Karpas-422 (cell line): ENCODE data around the gene TUFT1. TPM values are rescaled to one million over a fixed set of nuclear protein-coding genes. Genes with fewer than 3 reads are reported as not detected.
A peak's percentile ranks its signal among the peaks of the same experiment; 100 is the strongest.

ENCODE experiments used
- DNase-seq: peaks from one replicate; pipeline ENCODE4 v3.0.0-alpha.2; 2015
- H2AFZ ChIP-seq: fragments of 200-600 bp; sonication (generic); 2 replicates; pipeline ENCODE4 v1.6.1; 2014; ENCODE audit warnings: antibody characterized with exemption, low read length, mixed read lengths
- H3K27ac ChIP-seq: fragments of 200-600 bp; sonication (generic); 2 replicates; pipeline ENCODE4 v1.5.1; 2014; ENCODE audit warnings: mild to moderate bottlenecking, low read length, moderate library complexity
- H3K27me3 ChIP-seq: fragments of 200-600 bp; sonication (generic); 2 replicates; pipeline ENCODE4 v1.6.1; 2014; ENCODE audit warnings: low read length, mixed read lengths
- H3K36me3 ChIP-seq: fragments of 200-600 bp; sonication (generic); 2 replicates; pipeline ENCODE4 v1.6.1; 2014; ENCODE audit warnings: low read length, mixed read lengths; ENCODE audit not compliant: insufficient read depth
- H3K4me1 ChIP-seq: fragments of 200-600 bp; sonication (generic); 2 replicates; pipeline ENCODE4 v1.6.1; 2014; ENCODE audit warnings: mild to moderate bottlenecking, low read length, mixed read lengths
- H3K4me2 ChIP-seq: fragments of 200-600 bp; sonication (generic); 2 replicates; pipeline ENCODE4 v1.6.1; 2014; ENCODE audit warnings: low read length, low read depth, mild to moderate bottlenecking; ENCODE audit not compliant: poor library complexity, severe bottlenecking
- H3K4me3 ChIP-seq: fragments of 200-600 bp; sonication (generic); 2 replicates; pipeline ENCODE4 v1.5.1; 2014; ENCODE audit warnings: mild to moderate bottlenecking, antibody characterized with exemption, low read length, mixed read lengths
- H3K79me2 ChIP-seq: fragments of 200-600 bp; sonication (generic); 2 replicates; pipeline ENCODE4 v1.6.1; 2014; ENCODE audit warnings: mild to moderate bottlenecking, low read length, mixed read lengths
- H3K9ac ChIP-seq: fragments of 200-600 bp; sonication (generic); 2 replicates; pipeline ENCODE4 v1.6.0; 2014; ENCODE audit warnings: low read length
- H3K9me2 ChIP-seq: fragments of 200-600 bp; sonication (generic), shearing (Covaris generic); replicated peaks from 2 replicates; pipeline ENCODE4 v1.6.0; 2014; ENCODE audit warnings: mild to moderate bottlenecking, low read length, moderate library complexity; ENCODE audit not compliant: insufficient read depth
- H3K9me3 ChIP-seq: fragments of 300-700, 200-600 bp; sonication (generic); 2 replicates; pipeline ENCODE4 v1.6.1; 2014; ENCODE audit warnings: low read length, mixed read lengths
- H4K20me1 ChIP-seq: fragments of 200-600 bp; sonication (generic); 2 replicates; pipeline ENCODE4 v1.6.1; 2014; ENCODE audit warnings: mild to moderate bottlenecking, antibody characterized with exemption, low read length, low read depth; ENCODE audit not compliant: insufficient read depth
- total RNA-seq: library from RNA; depleted of rRNA; stranded (reverse); fragments of >200 nt; shearing (Covaris generic); gene quantifications from 2 replicates; pipeline ENCODE4 v1.2.3, GENCODE V29; 2014; ENCODE audit warnings: low replicate concordance

TUFT1 gene
- total RNA-seq, 1 experiment from 2014 or later, result not detected

GRCh38 chr1:151606384-151606783, 66.3 kb downstream of the TUFT1 start:
- Histone ChIP-seq H2AFZ (no peak overlapping the region), H3K79me2 (no peaks in the 10 kb centered on the region), H3K27ac (no peak overlapping the region), H3K9me3 (no peaks in the 10 kb centered on the region), H3K4me1 (peaks cover 4% of the 10 kb centered on the region), H3K4me2 (no peak overlapping the region), H3K9me2 (no peaks in the 10 kb centered on the region), H3K27me3 (no peaks in the 10 kb centered on the region), H3K36me3 (no peaks in the 10 kb centered on the region), H4K20me1 (no peaks in the 10 kb centered on the region), H3K4me3 (no peak overlapping the region), H3K9ac (no peak overlapping the region)
- no peak for DNase-seq

GRCh38 chr1:151606857-151607256, 66.7 kb downstream of the TUFT1 start:
- peaks cover 6% of the 10 kb centered on the region for H3K4me1 ChIP-seq
- H3K4me2 ChIP-seq, result no peak overlapping the region
- H3K36me3 ChIP-seq, result no peaks in the 10 kb centered on the region
- H3K4me3 ChIP-seq, result no peak overlapping the region
- no peaks in the 10 kb centered on the region for H3K9me3 ChIP-seq
- H2AFZ ChIP-seq, result no peak overlapping the region
- no peak overlapping the region for H3K9ac ChIP-seq
- no peak overlapping the region for H3K27ac ChIP-seq
- H3K79me2 ChIP-seq, result peaks cover under 1% of the 10 kb centered on the region; the same call in 1 of the 2 replicates
- H4K20me1 ChIP-seq, result no peaks in the 10 kb centered on the region
- no peaks in the 10 kb centered on the region for H3K27me3 ChIP-seq
- DNase-seq, result no peak
- H3K9me2 ChIP-seq, result no peaks in the 10 kb centered on the region

- Histone ChIP-seq H3K27me3 (no peaks in the 10 kb centered on the region), H3K9ac (no peak overlapping the region), H3K36me3 (no peaks in the 10 kb centered on the region), H4K20me1 (no peaks in the 10 kb centered on the region), H3K27ac (no peak overlapping the region), H3K9me2 (no peaks in the 10 kb centered on the region), H3K79me2 (peaks cover 33% of the 10 kb centered on the region), H3K4me3 (no peak overlapping the region), H3K4me2 (no peak overlapping the region), H3K9me3 (no peaks in the 10 kb centered on the region), H3K4me1 (peaks cover 26% of the 10 kb centered on the region), H2AFZ (no peak overlapping the region)
- no peak for DNase-seq
Observed at GRCh38 chr1:151610142-151610541, 70.0 kb downstream of the TUFT1 start.

GRCh38 chr1:151611288-151611790, 71.2 kb downstream of the TUFT1 start:
- H3K36me3 ChIP-seq, result no peaks in the 10 kb centered on the region
- peak; percentile 50 for DNase-seq
- peak overlapping the region; percentile 96; the same call in 1 of the 2 replicates for H3K9ac ChIP-seq
- H4K20me1 ChIP-seq, result no peaks in the 10 kb centered on the region
- peak overlapping the region; percentile 97 for H3K4me3 ChIP-seq
- H3K27me3 ChIP-seq, result no peaks in the 10 kb centered on the region
- H3K9me2 ChIP-seq, result no peaks in the 10 kb centered on the region
- H3K27ac ChIP-seq, result no peak overlapping the region
- H3K9me3 ChIP-seq, result no peaks in the 10 kb centered on the region
- peaks cover 45% of the 10 kb centered on the region for H3K79me2 ChIP-seq
- H3K4me1 ChIP-seq, result peaks cover 35% of the 10 kb centered on the region
- peak overlapping the region; percentile 92 for H3K4me2 ChIP-seq
- H2AFZ ChIP-seq, result peak overlapping the region; percentile 41

- Histone ChIP-seq H3K4me2 (peak within 1 kb of the TSS; percentile 92), H4K20me1 (no peaks in the 10 kb centered on the region), H3K4me1 (peaks cover 35% of the 10 kb centered on the region), H3K27ac (peak within 1 kb of the TSS; percentile 50), H3K4me3 (peak within 1 kb of the TSS; percentile 97), H3K9me2 (no peaks in the 10 kb centered on the region), H3K79me2 (peaks cover 51% of the 10 kb centered on the region), H3K9me3 (no peaks in the 10 kb centered on the region), H3K36me3 (no peaks in the 10 kb centered on the region), H3K27me3 (no peaks in the 10 kb centered on the region), H3K9ac (peak within 1 kb of the TSS; percentile 96), H2AFZ (peak within 1 kb of the TSS; percentile 85)
- peak; percentile 97 for DNase-seq
Observed at GRCh38 chr1:151611832-151612500, 71.9 kb downstream of the TUFT1 start, which contains the start of gene SNX27. SNX27 (plus strand) TSS chr1:151612050; CDS start chr1:151612202, 152 bp downstream.

- Histone ChIP-seq H3K9ac (peak overlapping the region; percentile 96), H3K9me3 (no peaks in the 10 kb centered on the region), H3K27ac (peak overlapping the region; percentile 50; the same call in 1 of the 2 replicates), H3K27me3 (no peaks in the 10 kb centered on the region), H3K4me1 (peaks cover 35% of the 10 kb centered on the region), H3K36me3 (no peaks in the 10 kb centered on the region), H3K79me2 (peaks cover 57% of the 10 kb centered on the region), H3K4me3 (peak overlapping the region; percentile 97), H2AFZ (peak overlapping the region; percentile 85; the same call in 1 of the 2 replicates), H3K4me2 (peak overlapping the region; percentile 92), H3K9me2 (no peaks in the 10 kb centered on the region), H4K20me1 (no peaks in the 10 kb centered on the region)
- DNase-seq, result peak; percentile 75
Observed at GRCh38 chr1:151612501-151613281, 72.6 kb downstream of the TUFT1 start.

GRCh38 chr1:151613282-151613780, 73.2 kb downstream of the TUFT1 start:
- no peaks in the 10 kb centered on the region for H3K27me3 ChIP-seq
- no peaks in the 10 kb centered on the region for H3K9me2 ChIP-seq
- H3K79me2 ChIP-seq, result peaks cover 63% of the 10 kb centered on the region
- peaks cover 35% of the 10 kb centered on the region for H3K4me1 ChIP-seq
- no peak for DNase-seq
- peak overlapping the region; percentile 50; the same call in 1 of the 2 replicates for H3K27ac ChIP-seq
- no peaks in the 10 kb centered on the region for H4K20me1 ChIP-seq
- H3K9ac ChIP-seq, result peak overlapping the region; percentile 96
- H3K4me3 ChIP-seq, result peak overlapping the region; percentile 97
- no peak overlapping the region for H2AFZ ChIP-seq
- H3K36me3 ChIP-seq, result no peaks in the 10 kb centered on the region
- H3K9me3 ChIP-seq, result no peaks in the 10 kb centered on the region
- H3K4me2 ChIP-seq, result peak overlapping the region; percentile 92
